22Rv1 (cell line): Measurements from ENCODE around the gene SEPHS1.

Experiments
- CTCF ChIP-seq: fragments of 450-650 bp; IDR thresholded peaks from 2 replicates; pipeline ENCODE4 v1.5.1; 2017; ENCODE audit warnings: mild to moderate bottlenecking
- ZFX ChIP-seq: fragments of 450-650 bp; IDR thresholded peaks from 2 replicates; pipeline ENCODE4 v1.6.1; 2017; ENCODE audit warnings: antibody characterized with exemption, borderline replicate concordance

DNA sequence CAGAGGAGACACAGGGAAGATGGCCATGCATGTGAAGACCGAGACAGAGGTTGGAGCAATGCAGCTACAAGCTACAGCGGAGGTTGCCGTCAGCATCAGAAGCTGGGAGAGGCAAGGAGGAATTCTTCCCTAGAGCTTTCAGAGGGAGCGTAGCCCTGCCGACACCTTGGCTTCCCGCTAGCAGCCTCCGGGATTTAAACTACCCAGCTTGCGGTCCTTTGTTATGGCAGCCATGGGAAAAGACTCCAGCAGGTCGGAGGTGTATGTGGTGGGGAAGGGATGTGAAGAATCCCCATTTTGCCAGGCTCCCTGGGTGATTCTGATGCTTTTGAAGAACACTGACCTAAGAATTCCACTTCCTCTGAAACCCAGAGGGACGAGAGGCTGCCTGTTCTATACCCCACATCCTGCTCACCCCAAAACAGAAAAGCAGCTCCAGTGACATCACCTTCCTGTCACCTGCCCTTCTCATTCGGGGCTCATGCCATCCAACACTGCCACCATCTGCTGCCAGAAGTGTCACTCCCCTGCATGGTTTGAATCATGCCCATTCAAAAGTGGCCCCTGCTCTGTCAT lies 3.3 kb upstream of the SEPHS1 start:
- no peak for TF ChIP-seq CTCF
- no peak for TF ChIP-seq ZFX
